CD4-positive, alpha-beta T cell treated with Interleukin-1 beta for 1 hour (primary cell): Measurements from ENCODE around the gene EBLN2.
A peak's percentile ranks its signal among the peaks of the same experiment; 100 is the strongest.
"Not testable (repeated sequence)": the region's sequence is repeated elsewhere in the genome, so short reads cannot be mapped to it uniquely, and the experiment has no call there.

Source experiments
- DNase-seq, 2 donors: peaks; one replicate each; pipeline ENCODE4 v3.0.0-alpha.2; 2020 to 2022

Gene EBLN2

DNA sequence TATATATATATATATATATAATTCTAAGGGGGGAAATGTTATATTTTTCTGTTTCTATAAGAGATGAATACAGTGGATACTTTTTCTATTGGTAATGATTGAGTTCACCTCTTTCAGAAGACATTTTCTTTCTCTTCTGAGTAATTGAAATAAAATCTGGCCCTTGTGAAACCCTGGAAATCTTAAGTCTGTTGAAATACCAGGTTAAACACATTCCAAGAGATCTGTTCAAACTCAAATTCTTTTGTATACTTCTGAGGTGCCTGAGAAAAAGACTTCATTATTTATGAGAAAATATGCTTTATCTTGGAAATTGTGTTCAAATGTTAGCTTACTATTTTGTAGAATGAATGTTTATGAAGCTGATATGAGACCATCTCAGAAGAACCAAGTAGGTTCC lies 4.8 kb downstream of the EBLN2 start:
- DNase-seq: not testable (repeated sequence)

DNA sequence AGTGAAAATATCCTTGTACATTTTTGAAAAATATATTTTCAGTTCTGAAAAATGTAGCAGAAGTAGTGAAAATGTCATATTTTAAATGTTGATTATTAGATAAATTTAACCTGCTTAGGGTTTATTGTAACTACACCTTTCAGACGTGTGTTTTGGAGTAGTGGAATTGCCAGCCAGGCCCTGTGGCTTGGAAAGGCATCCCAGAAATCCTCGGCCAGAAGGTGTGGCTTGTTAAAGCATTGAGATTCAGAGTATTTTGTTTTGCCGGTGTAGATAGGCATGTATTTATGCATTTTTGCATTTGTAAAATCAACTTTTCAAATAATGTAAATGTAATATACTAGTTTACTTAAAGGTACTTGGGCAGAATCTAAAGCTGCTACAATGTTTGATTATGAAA lies 7.0 kb downstream of the EBLN2 start:
- no peak for DNase-seq

DNA sequence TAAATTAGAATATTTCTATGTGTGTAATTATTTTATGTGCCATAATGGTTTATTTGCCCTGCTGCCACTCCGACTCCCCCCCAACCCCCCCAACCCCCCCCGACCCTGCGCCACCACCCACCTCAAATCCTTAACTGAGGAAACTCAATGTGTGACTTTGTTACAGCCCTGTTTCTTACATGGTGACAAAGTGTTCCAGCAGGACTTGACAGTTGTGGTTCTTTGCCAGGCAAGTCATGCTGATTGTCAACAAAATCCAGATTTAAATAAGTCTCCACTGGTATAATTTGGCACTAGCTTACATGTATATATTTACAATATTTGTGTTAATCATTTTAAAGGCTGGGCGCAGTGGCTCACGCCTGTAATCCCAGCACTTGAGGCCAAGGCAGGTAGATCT lies 7.7 kb downstream of the EBLN2 start:
- DNase-seq: no peak

DNA sequence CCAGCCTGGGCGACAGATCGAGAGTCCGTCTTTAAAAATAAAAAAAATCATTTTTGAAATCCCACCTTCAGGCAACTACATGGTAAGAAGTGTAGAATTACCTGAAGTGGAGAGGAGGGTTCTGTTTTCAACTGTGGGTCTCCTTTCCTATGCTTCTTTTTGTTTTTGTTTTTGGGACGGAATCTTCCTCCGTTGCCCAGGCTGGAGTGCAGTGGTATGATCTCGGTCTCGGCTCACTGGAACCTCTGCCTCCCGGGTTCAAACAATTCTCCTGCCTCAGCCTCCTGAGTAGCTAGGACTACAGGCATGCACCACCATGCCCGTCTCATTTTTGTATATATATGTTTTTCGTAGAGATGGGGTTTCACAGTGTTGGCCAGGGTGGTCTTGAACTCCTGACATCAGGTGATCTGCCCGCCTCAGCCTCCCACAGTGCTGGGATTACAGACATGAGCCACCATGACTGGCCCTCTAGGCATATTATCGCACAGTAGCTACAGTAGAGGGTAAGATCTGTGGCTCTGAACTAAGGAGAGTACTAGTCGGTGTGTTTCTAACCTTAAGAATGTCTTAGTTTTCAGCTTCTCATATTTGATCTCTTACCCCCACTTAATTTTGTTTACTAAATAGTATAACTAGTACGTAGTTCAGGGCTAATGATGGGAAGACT lies 8.5 kb downstream of the EBLN2 start:
- no peak for DNase-seq

DNA sequence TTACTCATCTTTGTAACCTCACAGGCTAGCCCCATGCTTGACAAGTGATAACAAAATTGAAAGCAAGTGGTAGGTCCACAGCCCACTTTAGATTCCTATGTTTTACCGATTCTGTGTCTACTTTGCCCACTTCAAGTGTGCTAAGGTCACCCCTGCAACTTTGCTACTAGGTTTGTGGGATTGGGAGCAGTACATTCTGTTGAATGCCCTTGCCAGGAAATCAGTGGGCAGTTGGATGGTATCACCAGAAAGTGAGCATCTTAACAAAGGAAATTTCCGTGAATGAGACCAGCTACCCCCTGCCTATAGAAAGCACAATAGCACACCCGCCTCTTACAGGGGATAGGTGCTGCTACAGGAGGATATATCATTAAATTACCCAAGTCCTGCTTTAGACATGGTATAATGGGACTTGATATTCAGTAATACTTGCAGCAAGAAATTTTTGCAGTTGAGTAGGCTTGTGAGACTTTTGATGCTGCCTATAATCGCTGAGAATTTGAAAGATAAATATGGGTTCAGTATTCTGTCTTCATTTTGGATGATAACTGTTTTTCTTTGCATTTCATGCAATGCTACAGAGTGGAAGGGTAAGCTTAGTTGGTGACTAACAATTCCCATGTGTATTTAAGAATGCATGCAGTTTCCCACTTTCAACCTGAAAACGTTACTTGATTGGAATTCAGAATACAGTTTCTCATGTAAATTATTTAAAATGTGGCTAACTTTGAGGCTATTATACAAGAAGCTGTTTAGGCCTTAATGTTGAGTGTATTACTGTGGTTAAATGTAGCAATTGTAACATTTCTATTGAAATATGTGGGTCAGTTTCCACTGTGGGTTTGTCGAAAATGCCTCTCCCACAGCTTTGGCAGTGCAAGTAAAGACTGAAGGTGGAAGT lies 9.5 kb downstream of the EBLN2 start:
- no peak for DNase-seq

DNA sequence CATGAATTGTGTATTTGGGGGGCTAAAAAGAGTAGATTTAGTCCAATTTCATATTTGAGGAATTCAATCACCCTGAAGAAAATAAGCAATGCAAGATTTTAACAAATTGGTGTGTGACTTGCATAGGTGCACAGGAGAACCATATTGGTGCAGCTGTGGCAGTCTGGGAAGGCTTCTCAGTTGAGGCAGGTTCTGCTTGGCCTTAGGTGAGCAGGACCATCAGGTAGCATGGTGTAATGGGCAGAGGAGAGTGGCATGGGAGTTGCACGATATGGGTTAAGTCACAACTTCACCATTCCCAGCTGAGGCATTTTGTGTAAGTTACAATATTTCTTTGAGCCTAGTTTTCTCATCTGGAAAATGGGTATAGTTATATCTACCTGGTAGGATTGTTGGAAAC lies 10.5 kb downstream of the EBLN2 start:
- no peak for DNase-seq

DNA sequence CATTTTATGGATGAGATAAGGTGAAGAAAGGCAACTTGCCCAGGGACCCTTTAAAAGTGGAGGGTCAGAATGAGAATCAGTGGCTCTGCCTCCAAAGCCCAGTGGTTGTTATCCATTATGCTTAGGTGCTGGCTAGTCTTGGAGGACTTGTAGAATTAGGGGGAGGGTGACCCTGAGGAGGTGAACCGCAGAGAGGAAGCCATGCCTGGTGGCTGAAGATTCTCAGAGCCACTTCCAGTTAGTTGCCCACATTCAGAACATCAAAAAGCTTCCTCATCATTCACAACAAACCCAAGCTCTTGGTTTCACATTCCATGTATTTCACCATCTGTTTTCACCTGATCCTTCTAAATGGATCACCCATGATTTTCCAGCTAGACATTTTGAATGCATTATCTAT lies 11.2 kb downstream of the EBLN2 start:
- no peak for DNase-seq

DNA sequence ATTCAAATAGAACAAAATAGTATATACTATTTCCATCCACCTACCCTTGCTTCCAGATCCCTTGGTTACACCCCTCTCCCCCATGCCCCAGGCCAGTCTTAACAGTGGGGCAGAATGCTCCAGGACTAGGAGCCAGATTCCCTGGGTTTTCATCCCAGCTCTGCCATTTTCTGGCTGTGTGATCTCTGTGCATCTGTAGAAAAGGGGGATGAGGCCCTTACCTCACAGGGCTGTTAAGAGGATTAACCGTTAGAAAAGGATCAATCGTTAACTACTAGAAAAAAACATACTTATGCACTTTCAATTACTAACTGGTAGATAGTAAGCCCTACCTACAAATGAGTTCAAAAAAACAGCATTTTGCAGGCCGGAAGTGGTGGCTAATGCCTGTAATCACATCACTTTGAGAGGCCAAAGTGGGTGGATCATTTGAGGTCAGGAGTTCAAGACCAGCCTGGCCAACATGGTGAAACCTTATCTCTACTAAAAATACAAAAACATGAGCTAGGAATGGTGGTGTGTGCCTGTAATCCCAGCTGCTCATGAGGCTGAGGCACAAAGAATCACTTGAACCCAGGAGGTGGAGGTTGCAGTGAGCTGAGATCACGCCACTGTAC lies 11.7 kb downstream of the EBLN2 start:
- DNase-seq: no peak

DNA sequence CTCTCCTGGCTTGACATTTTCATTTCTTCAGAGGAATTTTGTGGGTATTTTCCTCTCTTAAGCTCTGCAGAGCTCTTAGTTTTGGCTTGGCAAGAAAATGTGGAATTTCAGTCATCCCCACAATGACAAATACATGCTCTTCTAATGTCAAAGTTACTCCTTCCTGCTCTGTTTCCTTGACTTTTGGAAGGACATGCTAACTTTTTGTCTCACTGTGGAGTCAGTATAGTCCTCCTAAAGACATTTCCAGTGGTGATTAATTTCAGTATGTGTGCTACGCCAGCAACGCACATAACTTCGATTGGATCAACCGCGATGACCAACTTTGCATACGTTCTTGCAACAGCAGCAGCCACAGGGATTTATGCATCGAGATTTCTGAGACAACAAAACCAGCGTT lies 13.3 kb downstream of the EBLN2 start:
- DNase-seq: no peak

DNA sequence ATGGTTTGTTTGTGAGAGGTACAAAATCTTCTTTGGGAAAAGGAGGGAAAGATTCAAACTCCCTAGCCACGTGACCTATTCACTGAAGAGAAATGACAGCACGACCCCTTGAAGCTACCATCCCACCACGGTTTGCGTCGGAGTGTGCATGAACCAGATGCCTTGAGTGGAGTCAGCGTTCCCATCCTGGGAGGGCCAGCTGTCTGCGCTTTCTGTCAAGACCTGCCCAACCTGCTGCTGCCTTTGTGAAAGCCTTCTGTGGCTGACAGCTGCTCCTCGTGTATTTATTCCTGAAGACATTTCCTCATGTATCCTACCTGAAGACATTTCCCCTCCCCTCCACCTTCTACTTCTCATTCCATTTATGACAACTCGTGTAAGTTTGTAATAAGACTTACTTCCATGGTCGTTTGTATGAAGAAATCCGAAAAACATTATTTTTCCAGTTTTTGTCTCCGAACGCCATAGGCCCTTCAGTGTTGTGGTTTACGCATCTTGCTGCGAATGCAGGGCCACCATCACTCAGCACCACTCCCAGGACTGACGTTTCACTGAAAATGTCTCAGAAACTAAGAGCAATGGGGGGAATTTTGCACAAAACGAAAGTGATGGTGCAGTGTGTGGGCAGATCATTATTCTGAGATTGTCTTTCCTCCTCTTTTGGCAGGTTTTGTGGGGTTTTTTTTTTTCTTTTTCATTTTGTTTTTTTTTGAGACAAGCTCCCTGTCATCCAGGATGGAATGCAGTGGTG lies 18.9 kb downstream of the EBLN2 start:
- no peak for DNase-seq

DNA sequence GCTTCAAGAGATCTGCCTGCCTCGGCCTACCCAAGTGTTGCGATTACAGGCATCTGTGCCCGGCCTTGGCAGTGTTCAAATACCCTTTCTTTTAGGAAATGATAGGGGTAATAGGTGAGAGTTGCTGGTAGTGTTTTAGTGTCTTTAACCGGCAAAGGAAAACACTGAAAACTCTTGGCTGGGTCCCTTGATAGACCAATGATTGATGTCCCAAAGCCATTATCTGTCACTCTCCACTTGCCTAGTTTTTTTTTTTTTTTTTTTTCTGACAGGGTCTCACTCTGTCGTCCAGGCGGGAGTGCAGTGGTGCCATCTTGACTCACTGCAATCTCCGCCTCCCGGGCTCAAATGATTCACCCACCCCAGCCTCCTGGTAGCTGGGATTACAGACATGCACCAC lies 19.7 kb downstream of the EBLN2 start:
- no peak for DNase-seq

DNA sequence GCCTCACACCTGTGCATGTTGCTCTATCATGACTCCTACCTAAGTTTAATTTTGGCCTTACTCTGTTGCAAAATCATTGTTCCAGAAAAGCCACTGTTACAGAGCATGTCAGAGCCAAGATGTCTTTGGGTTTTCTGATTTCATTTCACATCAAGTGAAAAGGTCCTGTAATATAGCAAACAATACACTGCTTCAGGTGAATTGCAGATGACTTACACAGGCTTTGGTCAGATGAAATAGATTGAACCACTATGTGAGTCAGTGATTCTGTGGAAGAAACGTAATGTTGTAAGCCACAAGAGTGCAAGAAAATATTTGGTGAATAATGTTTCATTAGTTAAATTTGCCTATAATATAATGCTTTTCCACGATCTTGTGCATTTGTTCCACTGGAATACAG lies 22.7 kb downstream of the EBLN2 start:
- no peak for DNase-seq

DNA sequence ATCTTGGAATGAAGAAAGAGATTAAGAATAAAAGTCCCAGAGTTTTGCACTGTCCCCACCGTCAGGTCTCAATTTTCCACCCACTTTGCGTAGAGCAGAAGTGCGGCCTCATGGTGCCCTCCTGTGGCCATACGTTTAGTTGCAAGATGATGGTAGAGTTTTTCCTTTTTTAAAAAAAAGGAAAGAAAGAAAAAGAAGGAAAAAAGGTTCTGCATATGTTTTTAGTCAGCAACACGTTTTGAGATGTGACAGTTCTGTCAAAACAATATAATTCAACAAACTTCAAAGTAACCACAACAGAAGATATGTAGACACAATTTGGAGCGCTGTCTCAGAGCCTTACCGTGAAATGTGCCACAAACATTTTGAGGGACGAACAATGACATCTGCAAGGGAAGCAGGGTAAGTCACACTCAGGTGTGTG lies 24.6 kb downstream of the EBLN2 start:
- peak; percentile 20 to 49 for DNase-seq

DNA sequence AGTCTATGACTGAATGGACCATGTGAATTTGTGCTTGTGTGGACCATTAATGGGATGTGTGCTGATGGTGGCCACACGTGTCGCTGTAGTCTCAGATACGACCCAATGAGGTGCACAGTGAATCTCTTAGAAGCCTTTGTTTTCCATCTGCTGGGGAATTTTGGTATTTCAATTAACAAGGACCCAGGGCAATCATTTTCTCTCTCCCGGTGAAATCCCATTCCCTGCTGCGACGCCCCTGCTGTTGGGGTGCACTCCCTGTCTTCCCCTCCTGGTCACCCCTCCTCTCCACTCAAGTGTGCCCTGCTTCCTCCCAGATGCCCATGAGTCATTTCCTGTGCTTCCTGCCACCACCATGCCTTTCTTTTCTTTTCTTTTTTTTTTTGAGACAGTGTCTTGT lies 32.7 kb downstream of the EBLN2 start:
- DNase-seq: no peak

DNA sequence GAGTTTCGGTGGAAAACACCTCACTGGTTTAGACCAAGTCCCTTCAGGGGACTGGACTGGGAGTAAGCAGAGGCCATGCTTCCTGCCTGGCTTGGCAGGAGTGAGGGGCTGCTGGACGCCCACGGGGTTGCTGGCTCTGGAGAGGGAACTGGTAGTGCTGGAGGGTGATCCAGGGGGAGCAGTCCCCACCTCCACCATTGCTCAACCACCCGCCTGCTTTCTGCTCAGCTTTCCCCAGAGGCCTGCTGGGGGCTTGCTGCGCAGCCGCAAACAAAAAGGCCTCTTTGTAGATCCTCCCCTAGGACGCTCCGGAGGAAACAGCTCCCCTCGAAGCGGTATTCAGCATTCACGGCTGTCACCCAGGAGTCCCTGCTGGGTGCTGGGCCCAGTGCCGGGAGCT lies 33.5 kb downstream of the EBLN2 start:
- DNase-seq: no peak

DNA sequence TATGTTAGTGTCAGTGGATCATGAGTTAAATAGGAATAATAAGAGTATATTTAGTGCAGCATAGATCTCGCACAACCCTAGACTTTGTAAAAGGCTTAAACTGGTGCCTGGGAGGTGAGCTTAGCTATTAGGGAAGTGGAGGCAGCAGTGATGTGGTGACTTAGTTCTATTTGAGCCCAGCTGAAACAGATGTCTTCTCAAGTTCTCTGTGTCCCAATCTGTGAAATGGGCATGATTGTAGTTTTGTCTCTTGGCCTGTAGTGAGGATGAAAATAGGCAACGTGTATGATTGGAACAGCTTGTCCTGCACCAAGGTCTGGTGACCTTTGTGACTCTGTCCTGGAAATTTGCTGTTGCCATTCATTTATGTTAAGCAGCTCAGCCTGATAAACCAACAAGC lies 34.7 kb downstream of the EBLN2 start:
- DNase-seq: no peak

DNA sequence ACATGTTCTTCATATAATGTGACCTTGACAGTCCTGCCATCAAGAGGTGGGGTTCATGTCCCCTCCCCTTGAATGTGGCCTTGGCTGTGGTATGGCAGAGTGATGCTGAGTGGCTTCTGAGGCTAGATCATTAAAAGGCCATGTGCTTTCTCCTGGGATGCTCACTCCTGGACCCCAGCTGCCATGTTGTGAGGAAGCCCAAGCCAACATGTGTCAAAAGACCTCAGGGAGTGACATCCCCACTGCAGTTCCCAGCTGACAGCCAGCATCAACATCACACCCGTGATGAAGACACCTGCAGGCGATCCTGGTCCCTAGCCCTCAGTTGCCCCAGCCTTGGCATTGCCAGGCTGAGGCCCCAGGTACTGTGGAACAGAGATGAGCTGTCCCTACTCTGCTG lies 36.6 kb downstream of the EBLN2 start:
- DNase-seq: no peak

DNA sequence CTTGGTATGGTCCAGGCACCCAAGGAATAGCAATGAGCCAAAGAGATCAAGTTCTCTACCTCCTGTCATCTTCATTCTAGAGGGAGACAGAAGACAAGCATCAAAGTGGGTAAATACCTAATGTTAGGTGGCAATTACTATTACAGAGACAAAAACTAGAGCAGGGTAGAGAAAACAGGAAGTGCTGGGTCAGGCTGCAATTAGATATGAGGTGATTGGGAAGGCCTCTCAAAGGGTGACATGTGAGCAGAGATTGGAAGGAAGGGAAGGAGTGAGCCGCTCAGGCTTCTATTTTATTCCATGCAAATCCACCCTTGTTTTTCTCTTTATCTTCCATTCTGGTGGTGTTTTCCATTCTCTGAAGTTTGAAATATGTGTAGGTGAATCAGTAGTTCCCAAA lies 37.4 kb downstream of the EBLN2 start:
- no peak for DNase-seq

DNA sequence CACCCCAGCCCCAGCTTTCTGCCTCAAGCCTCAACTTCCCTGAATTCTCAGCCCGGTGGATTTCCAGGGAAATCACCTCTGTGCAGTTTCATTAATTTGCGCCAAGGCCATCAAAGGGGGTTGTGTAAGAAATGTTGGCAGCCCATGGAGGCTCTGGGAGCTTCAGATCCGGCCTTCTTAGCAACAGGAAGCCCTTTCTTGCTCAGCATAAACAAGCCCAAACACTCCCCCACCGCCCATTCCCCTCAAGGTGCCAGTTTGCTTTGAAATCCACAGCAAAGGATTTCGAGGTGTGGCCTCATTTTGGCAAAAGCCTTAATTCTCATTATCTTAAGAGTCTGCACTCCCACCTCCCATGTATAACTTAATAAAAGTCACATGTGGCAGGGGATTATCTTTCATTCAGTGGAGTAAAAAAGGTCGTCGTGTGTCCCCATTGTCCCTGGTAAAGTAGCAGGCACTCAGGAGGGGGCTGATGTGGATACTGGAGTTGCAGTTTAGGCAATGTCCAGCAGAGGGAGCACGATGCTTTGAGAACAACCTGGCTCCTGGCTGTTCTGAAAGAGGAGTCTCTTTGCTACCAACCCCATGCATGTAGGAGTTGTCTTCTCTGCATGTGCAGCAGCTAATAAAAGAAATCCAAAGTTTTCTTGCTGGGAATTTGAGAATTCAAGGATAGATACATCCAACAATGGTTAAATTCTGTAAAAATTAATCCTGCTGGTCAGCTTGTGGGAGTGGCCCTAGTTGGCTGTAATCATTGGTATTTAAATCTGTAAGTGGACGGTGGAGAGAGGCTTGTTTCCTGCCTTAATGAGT lies 39.5 kb downstream of the EBLN2 start:
- DNase-seq: peak; percentile 59 to 71

DNA sequence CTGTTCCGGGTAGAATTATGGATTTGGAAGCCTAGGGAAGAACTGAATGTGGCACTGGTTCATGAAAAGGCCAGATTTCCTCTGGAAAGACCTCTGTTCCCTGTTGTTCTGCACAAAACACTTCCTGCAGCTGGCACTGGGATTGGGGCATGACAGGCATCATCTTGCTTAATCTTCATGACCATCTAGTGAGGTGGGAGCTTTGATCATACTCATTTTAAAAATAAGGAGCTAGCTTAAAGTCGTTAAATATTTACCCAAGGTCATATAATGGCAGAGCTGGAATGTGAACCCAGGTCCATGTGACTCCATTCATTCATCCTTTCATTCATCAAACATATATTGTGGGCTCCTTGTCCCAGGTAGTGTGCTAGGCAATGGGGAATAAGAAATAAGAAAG lies 40.4 kb downstream of the EBLN2 start:
- no peak for DNase-seq

DNA sequence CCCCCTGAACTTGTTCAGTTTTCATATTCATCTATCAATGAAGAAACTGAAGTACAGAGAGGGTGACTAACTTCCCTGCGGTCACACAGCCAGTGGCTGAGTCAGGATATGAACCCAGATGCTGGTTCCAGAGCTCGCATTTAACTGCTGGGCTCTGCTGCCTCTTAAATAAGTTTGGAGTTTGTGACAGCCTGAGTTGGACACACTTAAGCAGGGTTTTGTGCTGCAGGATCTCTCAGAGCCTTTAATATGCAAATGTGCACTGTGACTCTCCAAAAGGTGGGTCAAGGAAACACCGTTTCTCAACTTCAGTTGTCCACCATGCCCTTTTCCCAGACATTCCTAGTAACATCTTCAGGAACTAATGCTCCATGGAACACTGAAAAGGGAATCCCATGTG lies 45.8 kb downstream of the EBLN2 start:
- no peak for DNase-seq

DNA sequence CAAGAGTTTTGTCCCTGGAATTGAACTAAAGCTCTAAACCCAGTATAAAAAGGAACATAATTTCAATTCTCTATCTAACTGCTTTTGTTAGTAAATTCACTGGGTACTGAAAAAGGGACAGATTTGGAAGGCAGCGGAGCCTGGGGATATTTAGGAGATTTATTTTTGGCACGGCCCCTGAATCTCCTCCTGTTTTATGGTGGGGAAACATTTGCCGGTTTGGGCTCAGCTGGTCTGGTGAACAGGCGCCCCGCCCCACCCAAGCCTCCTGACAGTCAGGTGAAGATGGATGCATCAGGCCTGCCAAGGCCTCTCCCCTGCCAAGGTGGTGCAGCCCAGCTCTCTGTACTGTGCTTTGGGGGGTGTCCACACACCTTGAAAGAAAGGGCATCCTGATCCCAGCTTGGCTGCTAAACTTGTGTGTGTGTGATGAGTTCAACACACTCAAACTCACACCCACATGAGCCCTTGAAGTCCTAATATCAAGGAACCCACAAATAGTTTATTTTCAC lies 46.3 kb downstream of the EBLN2 start:
- DNase-seq: no peak
